ENCODE measurements around the gene BTRC.

- TF ChIP-seq CTCF (IDR thresholded peaks at IDR 0.05) (no peak), TEAD4 (CRISPR knock-in tag; IDR thresholded peaks at IDR 0.05) (no peak), NFYB (CRISPR knock-in tag; conservative IDR thresholded peaks at IDR 0.05; ENCODE audit: low read depth) (no peak), NR2C2 (CRISPR knock-in tag; IDR thresholded peaks at IDR 0.05) (no peak), ESRRA (CRISPR knock-in tag; IDR thresholded peaks at IDR 0.05; ENCODE audit: borderline replicate concordance) (no peak), FOXP1 (CRISPR knock-in tag; IDR thresholded peaks at IDR 0.05; ENCODE audit: borderline replicate concordance) (no peak)
- TF ChIP-seq, protein P1, sequence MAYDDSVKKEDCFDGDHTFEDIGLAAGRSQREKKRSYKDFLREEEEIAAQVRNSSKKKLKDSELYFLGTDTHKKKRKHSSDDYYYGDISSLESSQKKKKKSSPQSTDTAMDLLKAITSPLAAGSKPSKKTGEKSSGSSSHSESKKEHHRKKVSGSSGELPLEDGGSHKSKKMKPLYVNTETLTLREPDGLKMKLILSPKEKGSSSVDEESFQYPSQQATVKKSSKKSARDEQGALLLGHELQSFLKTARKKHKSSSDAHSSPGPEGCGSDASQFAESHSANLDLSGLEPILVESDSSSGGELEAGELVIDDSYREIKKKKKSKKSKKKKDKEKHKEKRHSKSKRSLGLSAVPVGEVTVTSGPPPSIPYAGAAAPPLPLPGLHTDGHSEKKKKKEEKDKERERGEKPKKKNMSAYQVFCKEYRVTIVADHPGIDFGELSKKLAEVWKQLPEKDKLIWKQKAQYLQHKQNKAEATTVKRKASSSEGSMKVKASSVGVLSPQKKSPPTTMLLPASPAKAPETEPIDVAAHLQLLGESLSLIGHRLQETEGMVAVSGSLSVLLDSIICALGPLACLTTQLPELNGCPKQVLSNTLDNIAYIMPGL (CRISPR knock-in tag; IDR thresholded peaks at IDR 0.05) = no peak
Measured at GRCh38 chr10:101429423-101429822, 75.5 kb downstream of the BTRC start.
